ENCODE results near the gene LRRC37B. TPM values are rescaled to one million over a fixed set of nuclear protein-coding genes. Genes with fewer than 3 reads are reported as not detected.
A peak's percentile ranks its signal among the peaks of the same experiment; 100 is the strongest.

Gene LRRC37B
- total and polyA plus RNA-seq, 2 donors (not counting 1 experiment from before 2014, with no cell fraction given): 16.3 to 40.6 TPM

DNA sequence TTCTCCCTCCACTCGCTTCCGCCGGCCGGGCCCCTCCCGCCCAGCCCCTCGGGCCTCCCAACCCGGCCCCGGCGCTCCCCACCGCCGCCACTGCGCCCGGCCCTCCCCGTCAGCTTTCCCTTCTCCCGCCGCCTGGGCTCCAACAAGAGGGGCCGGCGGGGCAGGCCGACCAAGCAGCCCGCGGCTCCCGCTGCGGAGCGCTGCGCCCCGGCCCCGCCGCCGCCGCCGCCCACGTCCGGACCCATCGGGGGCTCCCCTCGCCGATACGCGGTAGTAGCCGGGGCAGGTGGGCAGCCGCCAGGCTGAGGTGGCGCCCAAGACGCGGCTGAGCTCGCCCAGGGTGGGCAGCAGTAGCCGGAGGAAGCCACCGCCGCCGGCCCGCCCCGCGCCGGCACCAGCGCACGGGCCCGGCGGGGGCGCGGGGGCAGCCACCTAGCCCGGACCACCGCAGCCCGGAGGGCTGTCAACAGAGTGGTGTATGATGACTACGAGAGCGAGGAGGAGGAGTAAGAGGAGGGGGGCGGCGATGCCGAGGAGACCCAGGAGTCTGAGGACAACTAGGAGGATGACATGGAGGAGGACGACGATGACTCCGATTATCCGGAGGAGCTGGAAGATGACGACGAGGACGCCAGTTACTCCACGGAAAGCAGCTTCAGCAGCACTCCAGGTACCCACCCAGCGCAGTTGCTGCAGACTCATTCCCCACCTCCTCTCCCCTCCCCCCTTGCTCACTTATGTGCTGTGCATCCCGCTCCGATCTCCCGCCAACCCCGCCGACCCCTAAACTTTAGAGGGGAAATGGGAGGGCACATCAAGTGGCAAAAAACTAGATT is 498 bp downstream of the LRRC37B start:
- ATAC-seq (ENCODE audit: low read depth): peak; percentile 46
- Histone ChIP-seq H3K4me3 (ENCODE audit: control extremely low read depth in 1 of 5, extremely low read depth in 1 of 5, insufficient read depth in 1 of 5, low read depth in 2 of 5, low read length in 4 of 5) (peak overlapping the region; percentile 66 to 88 (median 78)), H3K27ac (ENCODE audit: low read length in 2 of 2) (peak overlapping the region in 1 of 2 donors; percentile 6), H3K9me3 (ENCODE audit: control extremely low read depth in 1 of 3, control insufficient read depth in 2 of 3, insufficient read depth in 1 of 3, low read length in 2 of 3) (no peaks in the 10 kb centered on the region), H3K36me3 (replicated peaks in 1 of 2; ENCODE audit: control extremely low read depth in 1 of 2, control insufficient read depth in 1 of 2, extremely low read depth in 1 of 2, insufficient read depth in 2 of 2, low read length in 1 of 2) (no peaks in the 10 kb centered on the region), H4K20me1 (ENCODE audit: control insufficient read depth, insufficient read depth, low read length, poor library complexity, severe bottlenecking) (no peaks in the 10 kb centered on the region), H3K9ac (ENCODE audit: low read length) (peak overlapping the region; percentile 76), H3K79me2 (ENCODE audit: control insufficient read depth, insufficient read depth, low read length) (peaks cover 54% of the 10 kb centered on the region), H3K4me2 (replicated peaks; ENCODE audit: low read depth, low read length, poor library complexity, severe bottlenecking) (peak overlapping the region; percentile 98), H3K4me1 (ENCODE audit: control insufficient read depth in 2 of 2, insufficient read depth in 2 of 2, low read length in 2 of 2) (peaks cover 10 to 14% of the 10 kb centered on the region in 2 donors), H3K27me3 (replicated peaks in 1 of 4; ENCODE audit: control extremely low read depth in 1 of 4, control insufficient read depth in 3 of 4, insufficient read depth in 4 of 4, low read length in 3 of 4) (no peaks in the 10 kb centered on the region), H2AFZ (ENCODE audit: insufficient read depth, low read depth, low read length, poor library complexity, severe bottlenecking) (peak overlapping the region; percentile 98)
- Mint-ChIP-seq H3K4me3 (peak overlapping the region; percentile 88), H3K27ac (peak overlapping the region; percentile 86), H3K4me1 (peaks cover 36% of the 10 kb centered on the region), H3K27me3 (no peaks in the 10 kb centered on the region), H3K9me3 (ENCODE audit: insufficient read depth) (no peaks in the 10 kb centered on the region)
- ChIA-PET CTCF (interaction anchor here (0.6 to 3.5 kb wide), 10 partner anchors 9 to 311 kb away, joined by 3 to 41 read pairs (median 4); partner anchors contain the start of genes RHOT1 and UTP6), POLR2A (interaction anchor here (0.7 to 1.1 kb wide), 2 partner anchors 12 to 135 kb away, joined by 3 read pairs; no protein-coding TSS in a partner anchor)
- under 1% methylated on average over 69 of the region's 80 CpGs for WGBS (ENCODE audit: insufficient coverage)
- no peak for TF ChIP-seq EZH2 (IDR thresholded peaks at IDR 0.05; ENCODE audit: borderline replicate concordance, insufficient read depth, low read depth, low read length, poor library complexity, severe bottlenecking)
- TF ChIP-seq, protein P1, sequence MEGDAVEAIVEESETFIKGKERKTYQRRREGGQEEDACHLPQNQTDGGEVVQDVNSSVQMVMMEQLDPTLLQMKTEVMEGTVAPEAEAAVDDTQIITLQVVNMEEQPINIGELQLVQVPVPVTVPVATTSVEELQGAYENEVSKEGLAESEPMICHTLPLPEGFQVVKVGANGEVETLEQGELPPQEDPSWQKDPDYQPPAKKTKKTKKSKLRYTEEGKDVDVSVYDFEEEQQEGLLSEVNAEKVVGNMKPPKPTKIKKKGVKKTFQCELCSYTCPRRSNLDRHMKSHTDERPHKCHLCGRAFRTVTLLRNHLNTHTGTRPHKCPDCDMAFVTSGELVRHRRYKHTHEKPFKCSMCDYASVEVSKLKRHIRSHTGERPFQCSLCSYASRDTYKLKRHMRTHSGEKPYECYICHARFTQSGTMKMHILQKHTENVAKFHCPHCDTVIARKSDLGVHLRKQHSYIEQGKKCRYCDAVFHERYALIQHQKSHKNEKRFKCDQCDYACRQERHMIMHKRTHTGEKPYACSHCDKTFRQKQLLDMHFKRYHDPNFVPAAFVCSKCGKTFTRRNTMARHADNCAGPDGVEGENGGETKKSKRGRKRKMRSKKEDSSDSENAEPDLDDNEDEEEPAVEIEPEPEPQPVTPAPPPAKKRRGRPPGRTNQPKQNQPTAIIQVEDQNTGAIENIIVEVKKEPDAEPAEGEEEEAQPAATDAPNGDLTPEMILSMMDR (IDR thresholded peaks at IDR 0.05): peak; percentile 26
- DNase-seq: peak; percentile 62
- intact Hi-C loops (cut with micrococcal nuclease): loop anchor here (1.0 to 5.0 kb wide), 3 partner anchors 70 to 310 kb away; partner anchors contain the start of gene SUZ12

DNA sequence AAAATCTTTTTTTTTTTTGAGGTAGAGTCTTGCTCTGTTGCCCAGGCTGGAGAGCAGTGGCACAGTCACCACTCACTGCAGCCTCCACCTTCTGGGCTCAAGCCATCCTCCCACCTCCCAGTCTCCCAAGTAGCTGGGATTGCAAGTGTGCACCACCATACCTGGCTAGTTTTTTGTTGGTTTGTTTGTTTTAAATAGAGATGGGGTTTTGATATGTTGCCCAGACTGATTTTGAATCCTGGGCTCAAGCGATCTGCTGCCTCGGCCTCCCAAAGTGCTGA is 2.0 kb downstream of the LRRC37B start:
- no peaks in the 10 kb centered on the region for H3K9me3 ChIP-seq (ENCODE audit: control extremely low read depth in 1 of 3, control insufficient read depth in 2 of 3, insufficient read depth in 1 of 3, low read length in 2 of 3)
- WGBS (ENCODE audit: insufficient coverage): 100% methylated on average over 1 of the region's 2 CpGs
- ChIA-PET POLR2A (no interaction called here), CTCF (interaction anchor here (0.6 to 0.9 kb wide), 2 partner anchors 8 to 131 kb away, joined by 3 to 5 read pairs; no protein-coding TSS in a partner anchor)
- no peak overlapping the region for H3K4me3 ChIP-seq (ENCODE audit: control extremely low read depth in 1 of 5, extremely low read depth in 1 of 5, insufficient read depth in 1 of 5, low read depth in 2 of 5, low read length in 4 of 5)
- Mint-ChIP-seq H3K4me3 (peak overlapping the region; percentile 88), H3K9me3 (ENCODE audit: insufficient read depth) (no peaks in the 10 kb centered on the region), H3K4me1 (peaks cover 30% of the 10 kb centered on the region), H3K27ac (no peak overlapping the region), H3K27me3 (no peaks in the 10 kb centered on the region)
- DNase-seq (no peak), ATAC-seq (ENCODE audit: low read depth) (no peak)
- intact Hi-C loops (cut with micrococcal nuclease): loop anchor here (5.0 kb wide), 2 partner anchors 72 to 308 kb away; partner anchors contain the start of gene SUZ12
- H3K79me2 ChIP-seq (ENCODE audit: control insufficient read depth, insufficient read depth, low read length): peaks cover 54% of the 10 kb centered on the region
- no peak overlapping the region for H3K27ac ChIP-seq (ENCODE audit: low read length in 2 of 2)
- H3K4me2 ChIP-seq (replicated peaks; ENCODE audit: low read depth, low read length, poor library complexity, severe bottlenecking): peak overlapping the region; percentile 98
- no peaks in the 10 kb centered on the region for H3K36me3 ChIP-seq (replicated peaks in 1 of 2; ENCODE audit: control extremely low read depth in 1 of 2, control insufficient read depth in 1 of 2, extremely low read depth in 1 of 2, insufficient read depth in 2 of 2, low read length in 1 of 2)
- H3K27me3 ChIP-seq (replicated peaks in 1 of 4; ENCODE audit: control extremely low read depth in 1 of 4, control insufficient read depth in 3 of 4, insufficient read depth in 4 of 4, low read length in 3 of 4): no peaks in the 10 kb centered on the region
- H3K4me1 ChIP-seq (ENCODE audit: control insufficient read depth in 2 of 2, insufficient read depth in 2 of 2, low read length in 2 of 2): peaks cover 10 to 14% of the 10 kb centered on the region in 2 donors
- no peak overlapping the region for H3K9ac ChIP-seq (ENCODE audit: low read length)
- H2AFZ ChIP-seq (ENCODE audit: insufficient read depth, low read depth, low read length, poor library complexity, severe bottlenecking): no peak overlapping the region
- TF ChIP-seq, protein P1 (IDR thresholded peaks at IDR 0.05): no peak
- no peak for TF ChIP-seq EZH2 (IDR thresholded peaks at IDR 0.05; ENCODE audit: borderline replicate concordance, insufficient read depth, low read depth, low read length, poor library complexity, severe bottlenecking)
- no peaks in the 10 kb centered on the region for H4K20me1 ChIP-seq (ENCODE audit: control insufficient read depth, insufficient read depth, low read length, poor library complexity, severe bottlenecking)

Data from B cell (primary cell).